ENCODE results near the gene IFIH1. TPM values are rescaled to one million over a fixed set of nuclear protein-coding genes. Genes with fewer than 3 reads are reported as not detected.

IFIH1 gene
- total RNA-seq, 4 donors from 2014 or later = 17.2 to 23.7 (median 20.8) TPM

DNA sequence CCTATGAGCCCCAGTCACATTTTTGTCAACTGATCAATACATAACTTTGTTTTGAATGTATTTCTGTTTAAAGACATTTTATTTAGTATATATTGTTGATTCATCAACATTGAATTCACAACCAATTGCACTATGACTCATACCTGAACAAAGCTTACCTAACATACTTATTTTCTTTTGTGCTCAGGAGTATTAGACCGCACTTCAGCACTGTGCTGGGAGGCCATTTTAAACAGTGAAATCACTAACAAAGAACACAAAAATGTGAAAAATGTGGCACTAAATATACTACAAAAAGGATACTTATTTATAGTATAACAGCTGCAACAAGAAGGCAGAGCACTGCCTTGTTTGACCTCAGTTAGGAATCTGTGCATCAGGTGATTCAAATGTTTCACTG, 12.4 kb upstream of the IFIH1 start:
- Histone ChIP-seq H3K4me1 (no peaks in the 10 kb centered on the region), H3K9me3 (no peaks in the 10 kb centered on the region), H3K27me3 (no peaks in the 10 kb centered on the region), H3K36me3 (no peaks in the 10 kb centered on the region), H3K4me3 (replicated peaks in 1 of 3) (no peak overlapping the region), H3K27ac (no peak overlapping the region)
- 93 to 95% methylated on average over 1 of the region's 1 CpG for WGBS, 2 donors
- intact Hi-C loops (cut with DNase I) = no loop called here
- DNase-seq = no peak
- TF ChIP-seq POLR2A (IDR thresholded peaks at IDR 0.05) = no peak
- TF ChIP-seq, protein P1, sequence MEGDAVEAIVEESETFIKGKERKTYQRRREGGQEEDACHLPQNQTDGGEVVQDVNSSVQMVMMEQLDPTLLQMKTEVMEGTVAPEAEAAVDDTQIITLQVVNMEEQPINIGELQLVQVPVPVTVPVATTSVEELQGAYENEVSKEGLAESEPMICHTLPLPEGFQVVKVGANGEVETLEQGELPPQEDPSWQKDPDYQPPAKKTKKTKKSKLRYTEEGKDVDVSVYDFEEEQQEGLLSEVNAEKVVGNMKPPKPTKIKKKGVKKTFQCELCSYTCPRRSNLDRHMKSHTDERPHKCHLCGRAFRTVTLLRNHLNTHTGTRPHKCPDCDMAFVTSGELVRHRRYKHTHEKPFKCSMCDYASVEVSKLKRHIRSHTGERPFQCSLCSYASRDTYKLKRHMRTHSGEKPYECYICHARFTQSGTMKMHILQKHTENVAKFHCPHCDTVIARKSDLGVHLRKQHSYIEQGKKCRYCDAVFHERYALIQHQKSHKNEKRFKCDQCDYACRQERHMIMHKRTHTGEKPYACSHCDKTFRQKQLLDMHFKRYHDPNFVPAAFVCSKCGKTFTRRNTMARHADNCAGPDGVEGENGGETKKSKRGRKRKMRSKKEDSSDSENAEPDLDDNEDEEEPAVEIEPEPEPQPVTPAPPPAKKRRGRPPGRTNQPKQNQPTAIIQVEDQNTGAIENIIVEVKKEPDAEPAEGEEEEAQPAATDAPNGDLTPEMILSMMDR (IDR thresholded peaks at IDR 0.05) = no peak

DNA sequence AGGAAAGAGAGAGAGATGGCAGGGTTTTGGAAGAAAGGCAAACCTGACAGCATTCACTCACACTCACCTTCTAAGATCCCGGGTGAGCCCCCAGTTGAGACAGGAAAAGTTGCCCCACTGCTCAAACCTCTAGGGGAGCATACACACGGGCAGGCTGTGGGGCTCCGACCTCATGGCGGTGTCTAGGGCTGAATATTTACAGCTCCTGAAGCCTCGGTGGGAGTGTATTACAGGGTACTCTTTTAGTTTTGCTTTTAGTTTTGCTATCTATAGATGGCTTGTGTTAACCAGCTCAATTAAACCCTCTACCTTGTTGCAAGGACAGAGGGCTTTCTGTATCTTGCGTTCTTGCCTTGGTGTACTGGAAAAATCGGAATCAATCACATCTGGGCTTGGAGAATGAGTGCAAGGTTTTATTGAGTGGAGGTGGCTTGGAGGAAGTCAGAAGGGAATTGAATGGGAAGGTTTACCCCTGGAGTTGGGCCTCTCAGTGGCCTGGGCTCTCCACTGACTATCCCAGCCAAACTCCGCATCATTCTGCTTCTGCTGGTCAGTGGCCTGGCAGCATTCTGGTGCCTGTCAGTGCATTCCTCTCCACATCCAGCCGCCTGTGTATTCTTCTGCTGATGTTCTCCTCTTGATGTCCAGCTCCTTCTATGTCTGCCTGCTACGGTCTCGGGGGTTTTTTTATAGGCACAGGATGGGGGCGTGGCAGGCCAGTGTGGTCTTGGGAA, 10.1 kb upstream of the IFIH1 start:
- no peak for TF ChIP-seq POLR2A (IDR thresholded peaks at IDR 0.05)
- TF ChIP-seq, protein P1 (IDR thresholded peaks at IDR 0.05) = no peak
- H3K9me3 ChIP-seq = no peaks in the 10 kb centered on the region
- no peaks in the 10 kb centered on the region for H3K36me3 ChIP-seq
- no peak for DNase-seq
- no peak overlapping the region for H3K4me3 ChIP-seq (replicated peaks in 1 of 3)
- intact Hi-C loops (cut with DNase I) = no loop called here
- H3K4me1 ChIP-seq = no peaks in the 10 kb centered on the region
- no peaks in the 10 kb centered on the region for H3K27me3 ChIP-seq
- H3K27ac ChIP-seq = no peak overlapping the region
- WGBS, 2 donors = 89 to 90% methylated on average over 12 of the region's 12 CpGs

DNA sequence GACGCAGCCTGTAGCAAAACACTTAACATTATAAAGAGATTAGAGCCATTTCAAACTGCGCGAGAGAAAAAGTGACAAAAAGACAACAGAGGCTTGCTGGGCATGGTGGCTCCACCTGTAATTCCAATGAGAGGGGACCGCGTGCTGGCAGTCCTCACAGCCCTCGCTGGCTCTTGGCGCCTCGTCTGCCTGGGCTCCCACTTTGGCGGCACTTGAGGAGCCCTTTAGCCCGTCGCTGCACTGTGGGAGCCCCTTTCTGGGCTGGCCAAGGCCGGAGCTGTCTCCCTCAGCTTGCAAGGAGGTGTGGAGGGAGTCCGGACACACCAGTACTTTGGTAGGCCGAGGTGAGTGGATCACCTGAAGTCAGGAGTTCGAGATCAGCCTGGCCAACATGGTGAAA, 9.3 kb upstream of the IFIH1 start:
- TF ChIP-seq, protein P1 (IDR thresholded peaks at IDR 0.05) = no peak
- TF ChIP-seq POLR2A (IDR thresholded peaks at IDR 0.05) = no peak
- DNase-seq = no peak
- Histone ChIP-seq H3K9me3 (no peaks in the 10 kb centered on the region), H3K4me1 (no peaks in the 10 kb centered on the region), H3K27me3 (no peaks in the 10 kb centered on the region), H3K27ac (no peak overlapping the region), H3K4me3 (replicated peaks in 1 of 3) (no peak overlapping the region), H3K36me3 (no peaks in the 10 kb centered on the region)
- WGBS, 2 donors = 97% methylated on average over 15 of the region's 15 CpGs
- intact Hi-C loops (cut with DNase I) = no loop called here

DNA sequence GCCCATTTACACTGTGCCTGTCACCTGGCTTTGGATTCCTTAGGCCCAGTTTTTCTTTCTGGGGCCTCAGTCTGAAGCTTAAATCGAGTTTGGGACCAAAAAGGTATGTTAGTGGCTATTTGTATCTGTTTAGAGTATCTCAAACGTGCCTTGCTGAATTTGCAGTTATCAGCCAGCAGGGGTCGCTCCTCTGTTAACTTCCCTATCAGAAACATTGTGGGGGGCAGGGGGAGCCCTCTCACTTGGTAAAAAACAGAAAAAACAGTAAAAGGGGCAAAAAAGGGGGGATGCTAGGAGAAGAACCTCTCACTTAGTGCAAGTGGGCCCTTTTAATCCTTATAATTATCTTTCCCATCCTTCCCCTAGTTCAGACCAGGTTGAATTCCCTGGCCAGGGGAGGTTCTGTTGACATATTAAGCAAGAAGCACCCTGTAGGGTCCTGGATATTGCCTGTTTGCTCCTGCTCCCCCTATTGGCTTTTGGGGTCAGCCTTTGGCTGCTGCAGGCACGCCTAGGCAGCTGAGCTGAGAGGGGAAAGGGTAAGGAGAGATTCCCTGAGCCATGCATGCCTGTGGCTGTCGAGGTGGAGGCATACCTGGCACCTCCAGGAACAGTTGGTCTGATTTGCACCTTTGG, 8.8 kb upstream of the IFIH1 start:
- no peak for DNase-seq
- WGBS, 2 donors = 61 to 65% methylated on average over 5 of the region's 5 CpGs
- Histone ChIP-seq H3K9me3 (no peaks in the 10 kb centered on the region), H3K4me3 (replicated peaks in 1 of 3) (no peak overlapping the region), H3K27ac (no peak overlapping the region), H3K4me1 (no peaks in the 10 kb centered on the region), H3K27me3 (no peaks in the 10 kb centered on the region), H3K36me3 (no peaks in the 10 kb centered on the region)
- intact Hi-C loops (cut with DNase I) = no loop called here
- TF ChIP-seq, protein P1 (IDR thresholded peaks at IDR 0.05) = peak in 2 of 6 experiments; percentile 26 to 39
- no peak for TF ChIP-seq POLR2A (IDR thresholded peaks at IDR 0.05)

DNA sequence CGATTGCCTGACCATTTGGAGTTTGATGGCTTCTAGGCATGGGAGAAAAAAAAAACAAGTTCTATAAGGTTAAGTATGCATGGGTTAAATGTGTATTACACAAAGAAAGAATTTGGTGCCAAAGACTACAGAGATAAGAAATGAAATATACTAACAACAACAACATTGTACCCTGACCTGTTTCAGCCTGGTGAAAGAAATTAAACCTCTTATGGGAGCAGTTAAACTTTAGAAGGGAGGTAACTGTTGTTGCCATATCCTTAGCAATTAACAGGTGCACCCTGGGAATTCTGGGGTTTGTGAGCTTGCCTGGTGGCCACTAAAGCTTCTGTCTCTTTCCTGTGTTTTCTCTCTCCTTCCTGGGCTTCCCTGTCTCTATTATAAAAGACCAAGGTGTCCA, 6.5 kb upstream of the IFIH1 start:
- no peak for DNase-seq
- TF ChIP-seq POLR2A (IDR thresholded peaks at IDR 0.05) = no peak
- TF ChIP-seq, protein P1 (IDR thresholded peaks at IDR 0.05) = no peak
- no peak overlapping the region for H3K27ac ChIP-seq
- H3K9me3 ChIP-seq = no peaks in the 10 kb centered on the region
- intact Hi-C loops (cut with DNase I) = no loop called here
- H3K4me1 ChIP-seq = peaks cover 4 to 7% of the 10 kb centered on the region in 2 donors
- H3K4me3 ChIP-seq (replicated peaks in 1 of 3) = no peak overlapping the region
- no peaks in the 10 kb centered on the region for H3K36me3 ChIP-seq
- H3K27me3 ChIP-seq = no peaks in the 10 kb centered on the region
- 93 to 94% methylated on average over 1 of the region's 1 CpG for WGBS, 2 donors

All from thyroid gland (tissue), 4 donors.